SH-SY5Y (cell line): ENCODE data around the gene ABAT.

Source experiments
- GATA2 ChIP-seq: IDR thresholded peaks from 2 replicates; pipeline ENCODE4 v1.6.1; 2011; ENCODE audit warnings: mild to moderate bottlenecking, low read depth, low read length
- GATA3 ChIP-seq: IDR thresholded peaks from 2 replicates; pipeline ENCODE4 v1.6.1; 2011; ENCODE audit warnings: low read depth, mild to moderate bottlenecking, low read length, moderate library complexity

- no peak for TF ChIP-seq GATA3
- TF ChIP-seq GATA2 = no peak
These were observed 139.8 kb downstream of the ABAT start for GRCh38 chr16:8814095-8814806.
